ENCODE data around the gene APBA1. TPM values are rescaled to one million over a fixed set of nuclear protein-coding genes. Genes with fewer than 3 reads are reported as not detected.

Gene APBA1
- total RNA-seq, 1 donor from 2014 or later: 3.4 TPM

DNA sequence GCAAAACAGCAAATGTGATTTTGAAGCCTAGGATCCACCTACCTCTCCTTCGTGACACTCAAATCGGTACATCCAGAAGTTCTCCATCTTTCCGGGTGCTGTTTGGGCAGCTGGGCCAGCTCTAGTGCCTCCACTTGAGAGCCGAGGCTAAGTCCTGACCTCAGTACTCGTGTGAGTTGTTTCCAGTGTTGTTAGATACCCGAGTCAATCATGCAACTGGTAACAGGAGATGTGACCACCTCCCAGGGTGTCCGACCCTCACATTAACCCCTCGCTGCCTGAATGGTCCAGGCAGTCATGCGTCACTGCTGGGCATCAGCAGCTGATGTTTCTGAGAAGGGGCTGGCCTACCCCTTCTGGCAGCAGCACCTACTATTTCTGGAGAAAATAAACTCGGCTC lies 176.9 kb downstream of the APBA1 start:
- H3K36me3 Mint-ChIP-seq: no peaks in the 10 kb centered on the region
- H3K27ac ChIP-seq: no peak overlapping the region
- peak; percentile 28 for DNase-seq (ENCODE audit: low spot score)
- no peak overlapping the region for H3K4me3 ChIP-seq
- H3K79me2 ChIP-seq (ENCODE audit: low read depth): no peaks in the 10 kb centered on the region
- H3K27ac Mint-ChIP-seq: no peak overlapping the region
- H3K36me3 ChIP-seq: no peaks in the 10 kb centered on the region
- H3K9me3 Mint-ChIP-seq: no peaks in the 10 kb centered on the region
- no peak overlapping the region for H3K9ac ChIP-seq
- peaks cover 12% of the 10 kb centered on the region for H3K27me3 Mint-ChIP-seq (ENCODE audit: insufficient read depth, low read depth)
- H2AFZ ChIP-seq (replicated peaks): peak overlapping the region; percentile 42
- peaks cover 47% of the 10 kb centered on the region for H3K4me1 Mint-ChIP-seq
- H4K20me1 ChIP-seq (ENCODE audit: low read depth): no peaks in the 10 kb centered on the region
- peaks cover 23% of the 10 kb centered on the region for H3K4me1 ChIP-seq
- TF ChIP-seq EZH2phosphoT487 (IDR thresholded peaks at IDR 0.05): no peak
- TF ChIP-seq, protein P1, sequence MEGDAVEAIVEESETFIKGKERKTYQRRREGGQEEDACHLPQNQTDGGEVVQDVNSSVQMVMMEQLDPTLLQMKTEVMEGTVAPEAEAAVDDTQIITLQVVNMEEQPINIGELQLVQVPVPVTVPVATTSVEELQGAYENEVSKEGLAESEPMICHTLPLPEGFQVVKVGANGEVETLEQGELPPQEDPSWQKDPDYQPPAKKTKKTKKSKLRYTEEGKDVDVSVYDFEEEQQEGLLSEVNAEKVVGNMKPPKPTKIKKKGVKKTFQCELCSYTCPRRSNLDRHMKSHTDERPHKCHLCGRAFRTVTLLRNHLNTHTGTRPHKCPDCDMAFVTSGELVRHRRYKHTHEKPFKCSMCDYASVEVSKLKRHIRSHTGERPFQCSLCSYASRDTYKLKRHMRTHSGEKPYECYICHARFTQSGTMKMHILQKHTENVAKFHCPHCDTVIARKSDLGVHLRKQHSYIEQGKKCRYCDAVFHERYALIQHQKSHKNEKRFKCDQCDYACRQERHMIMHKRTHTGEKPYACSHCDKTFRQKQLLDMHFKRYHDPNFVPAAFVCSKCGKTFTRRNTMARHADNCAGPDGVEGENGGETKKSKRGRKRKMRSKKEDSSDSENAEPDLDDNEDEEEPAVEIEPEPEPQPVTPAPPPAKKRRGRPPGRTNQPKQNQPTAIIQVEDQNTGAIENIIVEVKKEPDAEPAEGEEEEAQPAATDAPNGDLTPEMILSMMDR (IDR thresholded peaks at IDR 0.05): no peak
- TF ChIP-seq EZH2 (IDR thresholded peaks at IDR 0.05): no peak
- H3K27me3 ChIP-seq: no peaks in the 10 kb centered on the region
- peak overlapping the region; percentile 10 for H3K4me2 ChIP-seq
- H3F3A ChIP-seq (ENCODE audit: low read depth): no peaks in the 10 kb centered on the region
- no peaks in the 10 kb centered on the region for H3K9me3 ChIP-seq (ENCODE audit: low read depth)
- H3K4me3 Mint-ChIP-seq: no peak overlapping the region

DNA sequence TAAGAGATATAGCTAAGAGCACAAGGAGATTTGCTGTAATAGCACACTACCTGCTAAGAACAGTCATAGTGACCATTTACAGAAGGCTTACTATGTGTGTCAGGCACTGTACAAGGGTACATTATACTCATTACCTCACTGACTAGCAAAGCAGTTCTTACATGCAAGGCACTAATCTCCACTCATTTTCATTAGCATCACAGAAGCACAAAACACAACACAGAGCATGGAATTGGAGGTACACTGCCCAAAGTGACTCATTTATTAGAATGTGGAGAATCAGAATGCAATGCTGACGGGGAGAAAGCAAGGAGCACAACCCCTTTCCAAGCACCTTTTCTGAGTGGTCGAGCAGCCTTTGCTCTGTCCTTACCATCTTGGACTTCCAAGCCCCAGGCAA lies 177.4 kb downstream of the APBA1 start:
- no peaks in the 10 kb centered on the region for H4K20me1 ChIP-seq (ENCODE audit: low read depth)
- H3K27ac ChIP-seq: no peak overlapping the region
- no peak overlapping the region for H3K27ac Mint-ChIP-seq
- peak overlapping the region; percentile 10 for H3K4me2 ChIP-seq
- H3K27me3 ChIP-seq: no peaks in the 10 kb centered on the region
- H3K9ac ChIP-seq: no peak overlapping the region
- H3K36me3 Mint-ChIP-seq: no peaks in the 10 kb centered on the region
- H3K36me3 ChIP-seq: no peaks in the 10 kb centered on the region
- no peaks in the 10 kb centered on the region for H3K9me3 ChIP-seq (ENCODE audit: low read depth)
- peaks cover 18% of the 10 kb centered on the region for H3K4me1 ChIP-seq
- H3K4me1 Mint-ChIP-seq: peaks cover 41% of the 10 kb centered on the region
- peaks cover 12% of the 10 kb centered on the region for H3K27me3 Mint-ChIP-seq (ENCODE audit: insufficient read depth, low read depth)
- no peaks in the 10 kb centered on the region for H3K9me3 Mint-ChIP-seq
- H3K4me3 ChIP-seq: no peak overlapping the region
- H3F3A ChIP-seq (ENCODE audit: low read depth): no peaks in the 10 kb centered on the region
- H3K79me2 ChIP-seq (ENCODE audit: low read depth): no peaks in the 10 kb centered on the region
- TF ChIP-seq EZH2 (IDR thresholded peaks at IDR 0.05) (no peak), EZH2phosphoT487 (IDR thresholded peaks at IDR 0.05) (no peak)
- TF ChIP-seq, protein P1 (IDR thresholded peaks at IDR 0.05): no peak
- no peak for DNase-seq (ENCODE audit: low spot score)
- no peak overlapping the region for H3K4me3 Mint-ChIP-seq
- H2AFZ ChIP-seq (replicated peaks): no peak overlapping the region

DNA sequence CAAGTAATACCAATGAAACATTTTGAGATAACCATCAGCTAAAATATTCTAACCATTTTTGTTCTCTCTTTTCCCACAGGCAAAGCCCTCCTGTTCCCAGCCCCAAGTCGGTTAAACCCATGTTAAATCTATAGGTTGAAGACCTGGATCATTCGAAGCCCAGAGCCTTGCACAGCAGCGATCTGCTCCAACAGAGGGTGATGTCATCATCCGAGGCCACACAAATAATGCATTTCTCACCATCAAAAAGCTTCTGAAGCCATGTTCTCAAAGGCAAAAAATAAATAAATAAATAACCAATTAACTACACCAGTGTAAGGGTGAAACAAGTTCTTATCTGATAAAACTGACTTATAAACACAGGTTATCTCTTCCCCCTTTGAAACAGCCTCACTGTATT lies 178.0 kb downstream of the APBA1 start:
- Mint-ChIP-seq H3K27me3 (ENCODE audit: insufficient read depth, low read depth) (peaks cover 12% of the 10 kb centered on the region), H3K27ac (no peak overlapping the region), H3K4me3 (no peak overlapping the region), H3K36me3 (no peaks in the 10 kb centered on the region), H3K9me3 (no peaks in the 10 kb centered on the region), H3K4me1 (peaks cover 36% of the 10 kb centered on the region)
- DNase-seq (ENCODE audit: low spot score): no peak
- no peaks in the 10 kb centered on the region for H3K36me3 ChIP-seq
- no peak overlapping the region for H3K4me2 ChIP-seq
- peaks cover 12% of the 10 kb centered on the region for H3K4me1 ChIP-seq
- no peak overlapping the region for H3K27ac ChIP-seq
- no peak for TF ChIP-seq EZH2phosphoT487 (IDR thresholded peaks at IDR 0.05)
- TF ChIP-seq, protein P1 (IDR thresholded peaks at IDR 0.05): no peak
- TF ChIP-seq EZH2 (IDR thresholded peaks at IDR 0.05): no peak
- no peaks in the 10 kb centered on the region for H3K27me3 ChIP-seq
- H4K20me1 ChIP-seq (ENCODE audit: low read depth): no peaks in the 10 kb centered on the region
- no peaks in the 10 kb centered on the region for H3K9me3 ChIP-seq (ENCODE audit: low read depth)
- H3K79me2 ChIP-seq (ENCODE audit: low read depth): no peaks in the 10 kb centered on the region
- no peak overlapping the region for H3K9ac ChIP-seq
- H3K4me3 ChIP-seq: no peak overlapping the region
- H2AFZ ChIP-seq (replicated peaks): no peak overlapping the region
- no peaks in the 10 kb centered on the region for H3F3A ChIP-seq (ENCODE audit: low read depth)

All from neural progenitor cell (in vitro differentiated cells).